ENCODE data around the gene TMEM170A.
"Not testable (repeated sequence)": the region's sequence is repeated elsewhere in the genome, so short reads cannot be mapped to it uniquely, and the experiment has no call there.

The TMEM170A gene, protein sequence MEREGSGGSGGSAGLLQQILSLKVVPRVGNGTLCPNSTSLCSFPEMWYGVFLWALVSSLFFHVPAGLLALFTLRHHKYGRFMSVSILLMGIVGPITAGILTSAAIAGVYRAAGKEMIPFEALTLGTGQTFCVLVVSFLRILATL

DNA sequence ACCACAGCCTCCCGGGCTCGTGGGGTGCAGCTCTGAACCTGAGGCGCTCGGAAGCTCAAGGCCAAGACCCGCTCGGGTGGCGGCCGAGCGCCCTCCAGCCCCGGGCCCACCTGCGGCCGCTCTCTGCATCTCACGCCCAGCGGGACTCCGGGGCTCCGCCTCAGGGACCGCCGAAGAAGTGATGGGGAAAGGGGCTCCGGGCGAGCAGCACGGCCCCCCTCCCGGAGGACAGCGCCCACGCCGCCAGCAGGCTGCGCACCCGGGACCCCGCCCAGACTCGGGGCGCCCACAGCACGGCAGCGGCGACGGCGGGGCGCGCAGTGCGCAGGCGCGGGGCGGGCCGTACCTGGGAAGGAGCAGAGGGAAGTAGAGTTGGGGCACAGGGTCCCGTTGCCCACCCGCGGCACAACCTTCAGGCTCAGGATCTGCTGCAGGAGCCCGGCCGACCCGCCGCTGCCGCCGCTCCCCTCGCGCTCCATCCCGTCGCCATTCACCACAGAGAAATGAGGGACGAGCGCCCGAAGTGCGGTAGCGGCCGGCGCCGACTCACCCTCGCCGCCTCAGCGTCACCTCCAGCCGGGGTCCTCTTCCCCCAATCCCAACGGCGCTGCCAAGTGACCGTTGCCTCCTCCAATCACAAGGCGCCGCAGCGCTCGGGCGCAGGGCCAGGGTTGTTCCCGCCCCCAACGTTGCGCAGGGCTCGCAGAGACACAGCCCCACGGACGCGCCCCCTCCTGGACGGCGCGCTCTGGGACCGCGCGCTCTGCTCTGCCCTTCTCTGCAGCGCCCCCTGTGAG, at the start of gene TMEM170A:
TMEM170A (minus strand) TSS at position 568 of the 797 bp plus-strand sequence; CDS start at position 479, 89 bp downstream.
- peak; percentile 95 to 96 for DNase-seq (ENCODE audit: low read depth in 2 of 2)

DNA sequence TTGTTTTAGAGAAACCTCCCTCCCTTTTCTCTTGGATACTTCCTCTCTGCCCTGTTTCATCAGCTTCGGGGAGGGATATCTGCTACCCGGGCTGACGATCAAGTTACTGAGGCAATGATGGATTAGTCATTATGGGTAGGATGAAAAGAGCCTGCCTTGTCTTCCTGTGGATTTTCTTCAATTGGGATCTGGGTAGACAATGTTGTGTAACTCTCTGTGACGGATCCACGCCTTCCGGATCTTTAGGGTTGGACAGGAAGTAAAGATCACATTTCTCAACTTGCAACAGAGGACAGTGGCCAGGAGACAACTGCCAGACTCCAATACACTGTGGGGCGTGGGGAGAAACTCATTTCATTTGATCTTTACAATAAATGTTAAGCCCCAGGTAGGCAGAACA, 42.1 kb upstream of the TMEM170A start:
- DNase-seq (ENCODE audit: low read depth in 2 of 2): no peak

DNA sequence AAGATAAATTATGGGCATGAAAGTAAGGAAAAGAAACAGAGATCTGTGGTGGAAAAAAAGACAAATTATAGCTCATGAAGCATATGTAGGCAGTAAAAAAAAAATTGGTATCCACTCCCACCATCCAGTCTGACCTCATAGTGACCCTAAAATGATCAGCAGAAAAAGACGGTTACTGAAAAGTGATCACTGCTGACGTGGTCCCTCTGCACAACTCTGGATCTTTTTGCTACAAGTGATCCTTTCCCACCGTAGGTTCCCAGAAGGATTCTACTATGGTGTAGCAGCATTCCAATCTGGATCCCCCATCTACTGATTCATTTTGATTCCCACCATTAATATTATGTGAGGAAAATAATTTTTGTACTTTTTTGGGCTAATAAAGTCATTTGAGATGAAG, 41.6 kb upstream of the TMEM170A start:
- DNase-seq (ENCODE audit: low read depth in 2 of 2): no peak

DNA sequence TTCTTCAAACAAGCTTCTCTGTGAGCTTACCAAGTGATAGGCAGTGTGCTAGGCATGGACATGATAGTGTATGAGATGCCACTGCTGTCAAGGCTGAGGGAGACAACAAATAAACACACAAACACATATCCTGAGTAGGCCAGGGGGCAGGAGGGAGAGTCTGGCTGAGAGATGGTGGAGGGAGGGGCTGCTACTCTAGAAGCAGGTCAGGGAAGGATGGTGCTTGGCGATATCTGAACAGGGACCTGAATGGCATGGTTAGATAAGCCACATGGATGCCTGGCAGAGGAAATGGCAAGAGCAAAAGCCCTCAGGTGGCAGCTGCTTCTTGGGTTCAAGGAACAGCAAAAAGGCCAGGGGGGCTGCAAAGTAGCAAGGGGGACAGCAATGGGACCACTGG, 39.3 kb upstream of the TMEM170A start:
- no peak for DNase-seq (ENCODE audit: low read depth in 2 of 2)

DNA sequence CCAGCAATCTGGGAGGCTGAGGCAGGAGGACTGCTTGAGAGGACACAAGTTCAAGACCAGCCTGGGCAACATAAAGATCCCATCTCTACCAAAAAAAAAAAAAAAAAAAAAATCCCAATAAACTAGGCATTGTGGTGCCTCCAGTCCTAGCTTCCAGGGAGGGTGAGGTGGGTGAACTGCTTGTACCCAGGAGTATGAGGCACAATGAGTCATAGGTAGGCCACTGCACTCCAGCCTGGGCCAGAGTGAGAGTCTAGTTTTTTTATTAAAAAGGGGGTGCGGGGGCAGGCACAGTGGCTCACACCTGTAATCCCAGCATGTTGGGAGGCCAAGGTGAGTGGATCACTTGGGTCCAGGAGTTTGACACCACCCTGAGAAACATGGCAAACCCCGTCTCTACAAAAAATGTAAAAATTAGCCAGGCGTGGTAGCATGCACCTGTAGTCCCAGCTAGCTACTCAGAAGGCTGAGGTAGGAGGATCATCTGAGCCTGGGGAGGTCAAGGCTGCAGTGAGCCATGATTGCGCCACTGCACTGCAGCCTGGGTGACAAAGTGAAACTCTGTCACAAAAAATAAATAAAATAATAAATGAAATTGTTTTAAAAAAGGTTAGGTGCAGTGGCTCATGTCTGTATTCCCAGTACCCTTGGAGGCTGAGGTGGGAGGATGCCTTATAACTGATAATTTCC, 38.6 kb upstream of the TMEM170A start:
- no peak for DNase-seq (ENCODE audit: low read depth in 2 of 2)

DNA sequence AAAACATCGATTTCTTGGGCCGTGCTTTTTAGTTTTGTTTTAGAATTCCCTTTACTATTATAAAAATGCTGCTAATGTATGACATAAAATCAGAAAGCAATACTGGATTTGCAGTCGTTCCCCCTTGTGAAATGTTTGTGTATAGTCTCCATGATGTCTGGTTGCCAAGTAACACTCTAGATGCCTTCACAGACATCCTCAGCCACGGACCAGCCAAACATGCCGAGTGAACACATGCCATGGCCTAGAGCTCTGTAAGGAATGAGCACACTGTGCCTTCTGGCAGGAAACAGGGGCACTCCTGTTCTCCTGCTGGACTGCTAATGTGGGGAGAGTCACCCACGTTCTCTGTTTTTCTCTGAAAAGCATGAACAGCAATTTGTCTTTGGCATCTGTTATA, 37.3 kb upstream of the TMEM170A start:
- DNase-seq (ENCODE audit: low read depth in 2 of 2): not testable (repeated sequence)

DNA sequence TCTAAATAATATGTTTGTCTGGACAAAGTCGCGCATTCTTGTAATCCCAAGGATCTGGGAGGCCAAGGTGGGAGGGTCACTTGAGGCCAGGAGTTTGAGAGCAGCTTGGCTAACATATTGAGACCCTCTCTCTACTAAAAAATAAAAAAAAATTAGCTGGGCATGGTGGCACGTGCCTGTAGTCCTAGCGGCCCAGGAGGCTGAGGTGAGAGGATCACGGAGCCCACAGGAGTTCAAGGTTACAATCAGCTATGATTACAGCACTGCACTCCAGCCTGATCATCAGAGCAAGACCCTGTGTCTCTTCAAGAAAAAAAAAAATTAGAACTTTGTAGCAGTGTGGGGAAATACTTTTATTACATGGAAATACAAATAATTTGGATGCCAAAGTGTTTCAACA, 36.9 kb upstream of the TMEM170A start:
- DNase-seq (ENCODE audit: low read depth in 2 of 2): no peak

DNA sequence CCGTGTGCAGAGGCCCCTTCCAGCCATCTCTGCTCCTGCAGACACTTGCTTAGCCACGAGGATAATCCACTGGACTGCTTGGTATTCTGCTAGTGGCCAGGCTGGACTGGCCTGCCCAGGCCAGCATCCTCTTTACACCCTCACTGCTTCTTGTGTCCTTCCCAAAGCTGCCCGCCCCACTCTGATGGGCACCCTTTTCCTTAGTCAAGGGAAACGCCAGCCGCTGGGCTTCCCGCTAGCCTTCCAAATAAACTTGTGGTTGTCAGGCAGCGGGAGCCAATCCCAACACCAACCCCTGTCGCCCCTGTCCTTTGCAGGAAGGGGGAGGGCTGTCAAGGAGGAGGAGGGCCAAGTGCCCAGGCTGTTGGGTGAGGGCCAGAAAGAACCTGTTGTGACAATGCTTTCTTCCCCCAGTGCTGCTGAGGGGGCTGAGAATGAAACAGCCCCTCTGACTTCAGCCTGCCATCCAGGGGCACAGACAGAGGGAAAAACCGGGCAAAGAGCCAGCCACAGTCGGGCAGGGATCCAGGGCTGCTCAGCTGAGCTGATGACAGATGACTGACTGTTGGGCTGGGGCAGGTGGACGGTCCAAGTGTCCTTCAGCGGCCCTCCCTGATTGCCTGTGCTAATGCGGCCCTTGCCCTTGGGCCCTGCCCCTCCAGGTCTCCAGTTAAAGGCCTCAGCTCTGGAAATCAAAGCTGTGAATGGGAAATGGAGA, 34.3 kb upstream of the TMEM170A start:
- DNase-seq (ENCODE audit: low read depth in 2 of 2): not testable (repeated sequence)

DNA sequence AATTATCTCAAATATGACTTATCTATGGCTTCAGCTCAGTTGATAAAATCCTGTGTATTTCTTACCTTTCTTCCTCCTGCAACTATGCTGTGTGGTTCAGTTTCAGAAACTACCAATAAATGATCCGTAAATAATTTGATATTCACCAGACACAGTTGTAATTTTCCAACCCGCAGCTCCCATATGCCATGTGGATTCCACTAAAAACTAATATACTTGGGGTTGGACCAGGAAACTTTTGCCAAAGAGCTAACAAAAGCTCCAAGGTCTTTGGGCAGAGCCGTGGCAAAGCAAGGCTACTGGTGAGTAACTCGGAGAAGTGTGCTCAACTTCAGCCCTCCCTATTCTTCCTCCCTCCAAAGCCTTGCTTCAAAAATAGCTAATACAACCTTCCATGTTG, 33.1 kb upstream of the TMEM170A start:
- DNase-seq (ENCODE audit: low read depth in 2 of 2): no peak

DNA sequence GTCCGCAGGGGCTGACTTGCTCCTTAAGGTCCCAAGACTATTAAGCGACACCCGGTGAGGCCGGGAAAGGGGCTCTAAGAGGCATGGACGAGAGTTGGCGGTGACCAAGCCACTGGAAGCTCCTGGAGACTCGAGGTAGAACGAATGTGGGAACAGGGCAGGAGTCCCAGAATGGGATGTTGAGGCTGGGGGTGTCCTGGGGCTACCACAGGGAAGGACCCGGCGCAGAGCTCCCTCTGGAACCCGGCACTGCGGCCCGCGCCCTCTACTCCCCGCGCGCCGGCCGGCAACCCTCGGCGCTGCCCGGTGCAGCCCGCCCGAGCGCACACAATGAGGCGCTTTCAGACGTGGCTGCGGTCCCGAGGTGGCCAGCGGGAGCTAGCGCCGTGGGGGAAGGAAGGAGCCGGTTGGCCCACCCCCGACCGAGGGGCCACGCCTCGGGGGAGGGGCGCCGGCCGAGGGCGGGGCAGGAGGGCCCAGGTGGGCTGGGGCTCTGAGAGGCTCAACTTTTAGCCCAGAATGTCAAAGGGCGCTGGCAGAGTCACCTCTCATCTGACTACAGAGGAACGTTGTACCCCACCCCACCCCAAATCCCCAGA, 30.7 kb upstream of the TMEM170A start, which contains the start of gene CHST6:
CHST6 (minus strand) TSS at position 366 of the 599 bp plus-strand sequence. CDS start 15,613 bp downstream, outside the sequence.
- no peak for DNase-seq (ENCODE audit: low read depth in 2 of 2)

DNA sequence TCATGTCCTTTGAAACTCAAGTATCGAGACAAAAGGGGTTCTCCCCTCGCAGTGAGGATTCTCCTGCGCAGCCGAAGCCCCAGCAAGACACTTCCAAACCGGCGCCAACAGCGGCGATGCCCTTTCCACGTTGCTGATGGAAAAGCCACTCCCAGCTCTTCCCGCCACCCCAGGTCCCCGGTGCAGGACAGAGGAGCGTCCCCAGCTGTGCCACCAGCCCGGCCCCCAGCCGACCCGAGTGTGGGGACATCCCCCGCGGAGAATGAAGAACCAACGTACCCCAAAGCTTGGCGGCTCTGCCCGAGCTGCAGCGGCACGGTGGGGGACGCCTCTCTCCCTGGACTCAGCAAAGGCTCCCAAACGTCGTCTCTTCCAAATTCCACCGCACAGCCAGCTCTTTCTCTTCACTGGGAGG, 30.2 kb upstream of the TMEM170A start:
- no peak for DNase-seq (ENCODE audit: low read depth in 2 of 2)

DNA sequence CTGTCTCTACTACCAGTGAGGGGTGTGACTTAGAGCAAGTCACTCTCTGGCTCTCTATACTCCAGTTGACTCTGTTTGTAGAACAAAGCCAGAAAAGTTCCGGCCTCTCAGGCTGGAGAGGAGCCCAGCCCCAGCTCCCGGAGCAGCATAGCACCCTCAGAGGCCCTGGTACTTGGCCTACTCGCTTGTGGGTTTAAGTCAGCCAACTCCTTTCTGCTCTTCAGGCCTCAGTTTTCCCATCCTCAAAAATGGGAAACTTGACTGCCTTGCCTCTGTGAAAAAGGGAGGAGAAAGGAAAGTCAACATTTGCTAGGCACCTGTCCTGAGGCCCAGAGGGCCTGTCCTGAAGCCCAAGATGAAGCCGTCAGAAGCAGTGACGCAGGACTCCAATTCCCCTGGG, 29.7 kb upstream of the TMEM170A start:
- DNase-seq (ENCODE audit: low read depth in 2 of 2): no peak

DNA sequence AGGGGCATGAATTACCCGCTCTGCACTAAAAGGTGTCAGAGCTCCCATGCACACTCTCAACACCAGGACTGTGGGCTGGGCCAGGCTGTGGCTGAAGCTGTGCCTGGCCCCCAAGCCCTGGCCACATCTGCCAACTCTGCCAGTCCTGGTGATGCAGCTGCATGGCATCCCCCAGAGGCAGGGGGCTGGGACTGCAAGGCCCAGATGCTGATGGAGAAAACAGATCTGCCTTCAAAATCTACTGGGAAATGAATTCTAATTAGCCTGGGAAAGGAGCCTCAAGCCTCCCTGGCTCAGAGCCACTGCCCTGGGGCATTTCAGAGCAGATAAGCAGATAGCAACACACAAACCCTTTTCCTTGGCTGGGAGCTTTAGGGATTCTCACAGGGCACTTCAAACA, 27.4 kb upstream of the TMEM170A start:
- DNase-seq (ENCODE audit: low read depth in 2 of 2): no peak

DNA sequence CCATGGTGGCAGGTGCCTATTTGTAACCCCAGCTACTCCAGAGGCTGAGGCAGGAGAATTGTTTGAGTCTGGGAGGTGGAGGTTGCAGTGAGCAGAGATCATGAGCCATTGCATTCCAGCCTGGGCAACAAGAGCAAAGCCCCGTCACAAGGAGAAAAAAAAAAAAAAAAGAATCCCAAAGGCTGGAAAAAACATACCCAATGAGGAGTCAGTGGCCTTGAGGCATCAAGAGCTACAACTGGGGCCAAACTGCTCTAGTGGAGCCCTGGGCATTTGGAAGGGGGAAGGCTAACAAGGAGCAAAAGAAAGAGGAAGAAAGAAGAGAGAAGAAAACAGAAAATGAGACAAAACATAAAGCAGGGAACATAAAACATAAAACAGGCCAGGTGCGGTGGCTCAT, 23.8 kb upstream of the TMEM170A start:
- no peak for DNase-seq (ENCODE audit: low read depth in 2 of 2)

DNA sequence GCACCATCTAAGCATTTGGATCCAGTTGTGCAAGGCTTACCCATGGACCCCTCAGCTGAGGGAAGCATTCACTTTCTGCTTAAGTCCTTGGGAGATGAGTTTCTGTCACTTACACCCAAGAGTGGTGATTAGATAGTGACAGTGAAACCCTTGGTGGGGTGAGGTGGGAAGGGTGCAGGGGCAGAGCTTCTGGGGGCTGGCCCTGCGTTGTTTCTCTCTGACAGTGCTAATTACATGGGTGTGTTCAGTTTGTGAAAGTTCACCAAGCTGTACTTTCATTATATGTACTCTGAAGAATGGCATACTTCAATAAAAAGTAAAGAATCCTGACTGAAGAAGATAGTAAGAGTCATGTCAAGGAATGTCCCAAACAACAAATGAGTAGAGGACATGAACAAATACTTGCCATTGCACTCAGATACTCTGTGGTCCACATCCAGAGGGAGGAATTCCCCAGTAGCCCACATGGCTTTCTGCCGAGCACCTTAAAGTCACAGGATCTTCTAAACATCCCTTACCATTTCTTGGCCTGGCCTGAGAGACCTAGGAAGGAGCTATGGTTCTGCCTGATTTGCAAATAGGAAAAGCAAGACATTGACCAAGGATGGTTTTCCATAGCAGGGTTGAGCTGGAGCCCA, 22.3 kb upstream of the TMEM170A start:
- DNase-seq (ENCODE audit: low read depth in 2 of 2): no peak

DNA sequence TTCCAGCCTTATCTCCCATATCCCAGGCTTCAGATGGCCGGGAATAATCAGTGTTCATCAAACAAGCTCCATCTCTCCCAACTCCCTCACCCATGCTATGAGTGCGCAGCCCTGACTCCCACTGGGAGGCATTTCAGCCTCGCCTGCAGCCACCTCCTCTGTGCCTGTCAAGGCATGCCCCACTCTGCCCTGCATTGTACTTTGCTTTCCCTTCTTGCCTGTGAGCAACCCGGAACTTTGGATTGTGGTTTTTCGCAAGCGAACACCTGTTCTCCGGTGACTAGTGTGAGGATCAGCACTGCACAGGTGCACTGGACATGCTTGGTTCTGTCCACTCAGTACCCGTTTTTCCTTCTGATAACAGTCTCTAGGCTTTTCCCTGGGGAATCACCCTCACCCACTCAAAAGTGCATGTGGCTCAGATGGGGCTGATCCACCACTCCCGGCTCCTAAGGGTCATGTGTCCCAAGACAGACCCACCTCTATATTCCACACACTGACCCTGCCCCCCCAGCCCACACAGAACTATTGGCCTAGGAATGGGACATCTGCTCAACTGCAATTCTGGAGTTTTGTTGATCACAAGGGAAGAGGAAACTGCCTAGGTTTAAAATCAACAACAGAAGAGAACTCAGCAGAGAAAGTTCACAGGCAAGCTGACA, 21.7 kb upstream of the TMEM170A start:
- DNase-seq (ENCODE audit: low read depth in 2 of 2): no peak

DNA sequence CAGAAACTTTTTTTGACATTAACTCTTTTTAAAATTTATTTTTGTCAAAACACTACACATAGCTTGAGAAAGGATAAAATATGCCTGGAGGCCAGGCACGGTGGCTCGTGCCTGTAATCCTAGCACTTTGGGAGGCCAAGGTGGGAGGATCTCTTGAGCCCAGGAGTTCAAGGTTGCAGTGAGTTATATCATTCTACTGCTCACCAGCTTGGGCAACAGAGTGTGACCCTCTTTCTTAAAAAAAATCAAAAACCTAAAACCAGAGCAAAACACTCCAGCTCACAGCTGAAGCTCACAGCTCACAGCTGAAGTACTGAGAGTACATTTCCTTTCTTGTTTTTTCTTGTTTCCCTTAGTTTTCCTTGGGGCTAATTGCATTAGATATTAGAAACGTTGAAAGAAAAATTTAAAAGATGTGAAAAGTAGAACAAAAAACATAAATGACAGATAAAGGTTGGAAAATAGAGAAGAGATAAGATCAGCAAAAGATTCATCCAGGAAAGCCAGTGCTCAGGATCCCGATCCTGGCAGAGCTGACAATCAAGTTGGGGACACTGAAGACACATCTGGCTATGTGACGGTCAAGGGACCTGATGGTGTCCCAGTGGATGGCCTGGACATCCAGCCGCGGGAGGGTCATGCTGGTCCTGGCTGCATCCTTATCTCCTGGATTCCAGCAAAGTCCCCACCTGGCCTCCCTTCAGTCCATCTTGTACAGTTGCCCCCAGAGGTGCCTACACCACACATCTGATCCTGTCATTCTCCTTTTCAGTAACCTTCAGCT, 20.9 kb upstream of the TMEM170A start:
- DNase-seq (ENCODE audit: low read depth in 2 of 2): no peak

DNA sequence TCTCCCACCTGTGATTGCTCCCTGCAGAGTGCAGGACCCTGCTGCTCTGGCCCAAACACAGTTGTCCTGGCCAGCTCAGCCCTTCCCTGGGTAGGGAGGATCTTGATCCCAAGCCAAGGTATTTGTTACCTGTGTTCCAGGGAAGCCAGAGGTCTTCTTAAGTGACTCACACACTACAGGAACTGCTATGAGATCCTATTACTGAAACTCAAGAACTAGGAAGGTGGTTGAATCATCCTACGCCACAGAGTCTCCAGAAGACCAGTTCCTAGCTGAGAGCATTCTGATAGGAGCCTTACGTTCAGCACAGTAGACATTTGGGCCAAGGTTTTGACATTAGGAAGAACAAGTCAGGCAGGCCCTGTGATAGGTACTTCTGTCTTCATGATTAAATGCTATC, 18.7 kb upstream of the TMEM170A start:
- no peak for DNase-seq (ENCODE audit: low read depth in 2 of 2)

DNA sequence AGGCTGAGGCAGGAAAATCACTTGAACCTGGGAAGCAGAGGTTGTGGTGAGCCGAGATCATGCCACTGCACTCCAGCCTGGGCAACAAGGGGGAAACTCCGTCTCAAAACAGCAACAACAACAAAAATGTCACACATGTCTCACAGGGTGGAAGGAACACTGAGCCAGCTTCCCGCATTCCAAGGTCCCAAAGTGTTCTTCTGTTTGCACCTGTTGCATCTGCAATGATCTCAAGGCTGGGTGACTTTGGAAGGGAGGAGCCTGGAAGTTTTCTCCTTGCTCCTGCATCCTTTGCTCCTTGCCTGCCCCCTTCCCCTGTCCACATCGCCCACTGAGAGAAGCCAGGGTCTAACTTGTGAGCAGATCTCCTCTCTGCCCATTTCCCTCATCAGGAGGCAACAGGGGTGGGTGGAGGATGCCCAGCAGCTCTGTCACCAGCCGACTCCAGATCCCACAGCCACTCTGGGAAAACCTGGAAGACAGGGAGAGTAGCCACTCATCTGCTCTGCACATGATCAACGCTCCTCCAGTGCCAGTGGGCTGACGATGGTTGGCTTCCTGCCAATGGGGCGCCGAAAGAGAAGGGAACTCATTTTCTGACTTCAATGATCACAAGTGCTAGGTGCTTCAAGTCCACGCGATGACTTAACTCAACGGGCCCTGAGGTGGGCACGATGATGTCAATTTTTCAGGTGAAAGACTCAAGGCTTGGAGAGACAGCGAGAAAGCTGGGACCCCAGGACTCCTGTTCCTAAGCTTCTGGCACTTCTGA, 18.1 kb upstream of the TMEM170A start:
- no peak for DNase-seq (ENCODE audit: low read depth in 2 of 2)

Data from stimulated activated CD8-positive, alpha-beta memory T cell treated with anti-CD3 and anti-CD28 coated beads, Interleukin-15, amount 100 ng/mL, for 4 hours (primary cell).